ENCODE data around the gene SLC25A11. TPM values are rescaled to one million over a fixed set of nuclear protein-coding genes. Genes with fewer than 3 reads are reported as not detected.

Gene SLC25A11
- polyA plus RNA-seq, 1 experiment: 44.7 TPM

- POLR2A ChIA-PET: interaction anchor here (0.6 kb wide), 1 partner anchor 30 kb away, joined by 3 read pairs; no protein-coding TSS in a partner anchor
- CTCF ChIA-PET: interaction anchor here (1.3 to 5.1 kb wide), 2 partner anchors 99 to 177 kb away, joined by 3 to 46 read pairs; partner anchors contain the start of genes ARRB2, GLTPD2 and VMO1
Observed at GRCh38 chr17:4887581-4887980, 52.3 kb downstream of the SLC25A11 start.

More at GRCh38 chr17:4887581-4887980, 52.3 kb downstream of the SLC25A11 start:
- no peak overlapping the region for H3K4me3 ChIP-seq (ENCODE audit: low read depth, low read length)
- H3K27me3 ChIP-seq (ENCODE audit: control insufficient read depth, insufficient read depth, low read length): no peaks in the 10 kb centered on the region
- no peak overlapping the region for H3K27ac ChIP-seq (ENCODE audit: low read depth, low read length)
- TF ChIP-seq CTCF (IDR thresholded peaks at IDR 0.05; ENCODE audit: low read depth, low read length): no peak
- DNase-seq (ENCODE audit: low read depth, low spot score): no peak
- H3K9me3 ChIP-seq (ENCODE audit: control insufficient read depth, insufficient read depth, low read length): no peaks in the 10 kb centered on the region; the same call in 1 of the 2 replicates

Small RNA genes lying within 50 kb of the gene (small RNA-seq; reads per million reads assigned to genes)
- gene MIR6864 (ENCODE audit: insufficient read length, low read depth) (not detected), gene MIR6865 (ENCODE audit: insufficient read length, low read depth) (not detected)

Other genes starting within 250 kb of the SLC25A11 start
- 10.5 and 14.4 TPM in 2 replicates for gene PELP1, start 235.9 kb downstream of the SLC25A11 start, polyA plus RNA-seq (2011; rRNA removed)
- gene ARRB2, start 229.4 kb downstream of the SLC25A11 start, polyA plus RNA-seq (2011; rRNA removed): 8.8 and 9.4 TPM in 2 replicates
- 21.0 and 23.2 TPM in 2 replicates for gene MED11, start 208.6 kb downstream of the SLC25A11 start, polyA plus RNA-seq (2011; rRNA removed)
- 0.14 and 0.17 TPM in 2 replicates for gene ZMYND15, start 200.2 kb downstream of the SLC25A11 start, polyA plus RNA-seq (2011; rRNA removed)
- 2.3 and 2.4 TPM in 2 replicates for gene CXCL16, start 200.1 kb downstream of the SLC25A11 start, polyA plus RNA-seq (2011; rRNA removed)
- not detected in 2 replicates for gene TM4SF5, start 168.2 kb downstream of the SLC25A11 start, polyA plus RNA-seq (2011; rRNA removed)
- 0.17 TPM in 1 of 2 replicates, not detected in the other for gene VMO1, start 153.7 kb downstream of the SLC25A11 start, polyA plus RNA-seq (2011; rRNA removed)
- gene GLTPD2, start 151.1 kb downstream of the SLC25A11 start, polyA plus RNA-seq (2011; rRNA removed): not detected in 2 replicates
- gene PSMB6, start 143.9 kb downstream of the SLC25A11 start, polyA plus RNA-seq (2011; rRNA removed): 222 and 245 TPM in 2 replicates
- 18.9 and 22.2 TPM in 2 replicates for gene PLD2, start 132.9 kb downstream of the SLC25A11 start, polyA plus RNA-seq (2011; rRNA removed)
- 29.4 and 30.7 TPM in 2 replicates for gene MINK1, start 106.7 kb downstream of the SLC25A11 start, polyA plus RNA-seq (2011; rRNA removed)
- 1.0 TPM in 2 replicates for gene C17orf107, start 40.5 kb downstream of the SLC25A11 start, polyA plus RNA-seq (2011; rRNA removed)
- gene CHRNE, start 36.9 kb downstream of the SLC25A11 start, polyA plus RNA-seq (2011; rRNA removed): 0.07 and 0.19 TPM in 2 replicates
- gene GP1BA, start 7.8 kb downstream of the SLC25A11 start, polyA plus RNA-seq (2011; rRNA removed): not detected in 2 replicates
- gene RNF167, start 222 bp upstream of the SLC25A11 start, polyA plus RNA-seq (2011; rRNA removed): 63.1 and 64.3 TPM in 2 replicates
- 1,141 and 1,329 TPM in 2 replicates for gene PFN1, start 8.5 kb upstream of the SLC25A11 start, polyA plus RNA-seq (2011; rRNA removed)
- 2.3 and 3.2 TPM in 2 replicates for gene ENO3, start 11.1 kb upstream of the SLC25A11 start, polyA plus RNA-seq (2011; rRNA removed)
- 71.0 and 71.1 TPM in 2 replicates for gene SPAG7, start 27.8 kb upstream of the SLC25A11 start, polyA plus RNA-seq (2011; rRNA removed)
- 18.0 and 20.0 TPM in 2 replicates for gene CAMTA2, start 47.6 kb upstream of the SLC25A11 start, polyA plus RNA-seq (2011; rRNA removed)
- gene INCA1, start 57.5 kb upstream of the SLC25A11 start, polyA plus RNA-seq (2011; rRNA removed): 0.29 and 0.56 TPM in 2 replicates
- gene KIF1C, start 57.9 kb upstream of the SLC25A11 start, polyA plus RNA-seq (2011; rRNA removed): 46.9 and 49.8 TPM in 2 replicates
- not detected in 2 replicates for gene SLC52A1, start 95.4 kb upstream of the SLC25A11 start, polyA plus RNA-seq (2011; rRNA removed)
- gene ZFP3, start 138.4 kb upstream of the SLC25A11 start, polyA plus RNA-seq (2011; rRNA removed): 2.3 and 3.0 TPM in 2 replicates
- 4.2 and 4.8 TPM in 2 replicates for gene ZNF232, start 171.8 kb upstream of the SLC25A11 start, polyA plus RNA-seq (2011; rRNA removed)
- gene USP6, start 176.0 kb upstream of the SLC25A11 start, polyA plus RNA-seq (2011; rRNA removed): not detected in 2 replicates